HG03139 (cell line): Measurements from ENCODE around the gene ROR1.
"Not testable (repeated sequence)": the region's sequence is repeated elsewhere in the genome, so short reads cannot be mapped to it uniquely, and the experiment has no call there.

Experiments used
- ATAC-seq: cut with Tn5 transposase; IDR thresholded peaks from one replicate; pipeline ENCODE4 v1.9.1; 2021; ENCODE audit not compliant: unreplicated experiment

The ROR1 gene

GRCh38 chr1:63821091-63822005 is 47.5 kb downstream of the ROR1 start:
- no peak for ATAC-seq

- no peak for ATAC-seq
These were observed 48.7 kb downstream of the ROR1 start for GRCh38 chr1:63822540-63822939.

GRCh38 chr1:63824451-63824850 is 50.6 kb downstream of the ROR1 start:
- ATAC-seq: no peak

- no peak for ATAC-seq
These were observed 51.3 kb downstream of the ROR1 start for GRCh38 chr1:63825111-63825510.

GRCh38 chr1:63826246-63826861 is 52.5 kb downstream of the ROR1 start:
- not testable (repeated sequence) for ATAC-seq

- no peak for ATAC-seq
These were observed 53.8 kb downstream of the ROR1 start for GRCh38 chr1:63827411-63828321.

GRCh38 chr1:63828322-63829044 is 54.7 kb downstream of the ROR1 start:
- peak; percentile 86 for ATAC-seq

GRCh38 chr1:63829349-63830327 is 55.8 kb downstream of the ROR1 start:
- ATAC-seq: no peak

GRCh38 chr1:63831409-63831808 is 57.6 kb downstream of the ROR1 start:
- ATAC-seq: no peak

- no peak for ATAC-seq
These were observed 59.7 kb downstream of the ROR1 start for GRCh38 chr1:63833363-63834119.

- ATAC-seq: no peak
These were observed 61.3 kb downstream of the ROR1 start for GRCh38 chr1:63835128-63835527.

- ATAC-seq: no peak
These were observed 62.6 kb downstream of the ROR1 start for GRCh38 chr1:63836374-63836773.

- no peak for ATAC-seq
These were observed 63.0 kb downstream of the ROR1 start for GRCh38 chr1:63836830-63837229.

- ATAC-seq: no peak
These were observed 69.2 kb downstream of the ROR1 start for GRCh38 chr1:63843010-63843409.

- no peak for ATAC-seq
These were observed 70.1 kb downstream of the ROR1 start for GRCh38 chr1:63843884-63844283.

- no peak for ATAC-seq
These were observed 71.5 kb downstream of the ROR1 start for GRCh38 chr1:63845346-63845745.

- ATAC-seq: no peak
These were observed 73.6 kb downstream of the ROR1 start for GRCh38 chr1:63847308-63847910.

- no peak for ATAC-seq
These were observed 74.9 kb downstream of the ROR1 start for GRCh38 chr1:63848733-63849132.
